K562 (cell line): ENCODE measurements around the gene BFSP2. TPM values are rescaled to one million over a fixed set of nuclear protein-coding genes. Genes with fewer than 3 reads are reported as not detected.

Source experiments
- ATAC-seq: fragments of 200-7000 bp; cut with Tn5 transposase; 3 replicates; pipeline ENCODE4 v1.9.1; 2020; ENCODE audit warnings: moderate library complexity
- BruUV-seq: library from RNA; stranded (reverse); fragments of 400-500 nt; replicated peaks from 2 replicates; lab custom pipeline; 2021; lab: Mats Ljungman, UMichigan
- CTCF ChIA-PET: fragments of 300-600 bp; formaldehyde crosslinking; extraction: SDS; loops from one replicate; lab custom pipeline; 2021; ENCODE audit warnings: low intra/inter-chr PET ratio; lab: Yijun Ruan, JAX
- POLR2A ChIA-PET: fragments of 300-600, 350-650 bp; sonication (Branson Sonifier 250); formaldehyde crosslinking; extraction: SDS; loops from one replicate; lab custom pipeline; 2021; ENCODE audit warnings: antibody characterized with exemption, inconsistent platforms; lab: Yijun Ruan, JAX
- DNase-seq, 4 experiments: peaks; one replicate each; pipeline versions ENCODE4 v3.0.0 to v3.0.0-alpha.2; 2011 to 2018; ENCODE audit warnings: low spot score in 3 of 4, mixed read lengths in 3 of 4; ENCODE audit errors: extremely low read depth in 1 of 4
- FAIRE-seq: peaks from 2 replicates; lab custom pipeline; 2011; peaks lifted over from hg19 to GRCh38; lab: Jason Lieb, UNC
- H2AFZ ChIP-seq: 2 replicates; pipeline ENCODE4 v1.6.0; 2011; ENCODE audit warnings: low read depth, low read length, control low read depth, inconsistent platforms
- H3K27ac ChIP-seq: fragments of 200-600 bp; 3 replicates; pipeline ENCODE4 v1.8.0; 2011; ENCODE audit warnings: low read depth, mild to moderate bottlenecking, control low read depth, inconsistent platforms, low read length, moderate library complexity, mixed read lengths; ENCODE audit errors: extremely low read depth
- H3K27me3 ChIP-seq, 2 experiments: fragments of 300-600 bp in 1 of 2; 2 replicates in 1 of 2; 3 replicates in 1 of 2; pipeline versions ENCODE4 v1.6.0 to v1.8.0; 2011; ENCODE audit warnings: inconsistent platforms in 2 of 2, low read length in 2 of 2, mild to moderate bottlenecking in 1 of 2, mixed read lengths in 1 of 2, moderate library complexity in 1 of 2; ENCODE audit not compliant: control insufficient read depth in 2 of 2, insufficient read depth in 2 of 2
- H3K36me3 ChIP-seq: fragments of 300-600 bp; 3 replicates; pipeline ENCODE4 v1.8.0; 2011; ENCODE audit warnings: mild to moderate bottlenecking, low read length, inconsistent platforms; ENCODE audit not compliant: control insufficient read depth, insufficient read depth
- H3K4me1 ChIP-seq, 2 experiments: fragments of 200-600 bp in 1 of 2; replicated peaks in 1 of 2; 2 replicates in 1 of 2; 3 replicates in 1 of 2; pipeline versions ENCODE4 v1.5.1 to v1.8.0; 2011; ENCODE audit warnings: inconsistent platforms in 2 of 2, low read length in 2 of 2, mild to moderate bottlenecking in 1 of 2, mixed read lengths in 1 of 2, moderate library complexity in 1 of 2; ENCODE audit not compliant: control insufficient read depth in 2 of 2, insufficient read depth in 2 of 2
- H3K4me2 ChIP-seq: 2 replicates; pipeline ENCODE4 v1.6.1; 2011; ENCODE audit warnings: low read length, control low read depth, inconsistent platforms, mixed read lengths; ENCODE audit not compliant: insufficient read depth
- H3K4me3 ChIP-seq: fragments of 200-600 bp; sonication (generic), shearing (Covaris generic); 2 replicates; pipeline ENCODE4 v1.5.1; 2016; ENCODE audit warnings: control low read depth, inconsistent platforms
- H3K79me2 ChIP-seq: fragments of 200-600 bp; 3 replicates; pipeline ENCODE4 v1.8.0; 2011; ENCODE audit warnings: low read length, inconsistent platforms; ENCODE audit not compliant: control insufficient read depth, insufficient read depth
- H3K9ac ChIP-seq, 2 experiments: 2 replicates each; pipeline versions ENCODE4 v1.6.0 to v1.6.1; 2011; ENCODE audit warnings: low read depth in 2 of 2, low read length in 2 of 2, control low read depth in 1 of 2, inconsistent platforms in 1 of 2, mild to moderate bottlenecking in 1 of 2, mixed read lengths in 1 of 2; ENCODE audit not compliant: insufficient read depth in 1 of 2
- H3K9me1 ChIP-seq: one replicate; pipeline ENCODE4 v1.6.0; 2011; ENCODE audit warnings: inconsistent platforms, mild to moderate bottlenecking, low read length, moderate library complexity; ENCODE audit not compliant: control insufficient read depth, insufficient read depth
- H3K9me3 ChIP-seq: replicated peaks from 2 replicates; pipeline ENCODE4 v1.5.1; 2011; ENCODE audit warnings: low read depth, low read length, inconsistent platforms; ENCODE audit not compliant: control insufficient read depth, insufficient read depth
- H4K20me1 ChIP-seq: replicated peaks from 2 replicates; pipeline ENCODE4 v1.6.1; 2011; ENCODE audit warnings: low read length, inconsistent platforms, mixed read lengths; ENCODE audit not compliant: control insufficient read depth, insufficient read depth
- BRD4 ChIP-seq: fragments of 200-600 bp; sonication (generic); IDR thresholded peaks from 2 replicates; pipeline ENCODE4 v1.6.1; 2017; ENCODE audit warnings: inconsistent platforms
- FOXJ3 ChIP-seq: sonication (generic); formaldehyde crosslinking; IDR thresholded peaks from 2 replicates; pipeline ENCODE4 v1.4.0; 2020; ENCODE audit warnings: mild to moderate bottlenecking, missing genetic modification reagents
- KLF13 ChIP-seq: fragments of 450-650 bp; IDR thresholded peaks from 2 replicates; pipeline ENCODE4 v1.6.1; 2016; ENCODE audit warnings: missing genetic modification characterization, low read depth, mild to moderate bottlenecking, missing compliant biosample characterization, moderate library complexity, borderline replicate concordance
- MNT ChIP-seq, 2 experiments: fragments of 450-650 bp; conservative IDR thresholded peaks; 2 replicates each; pipeline ENCODE4 v1.6.1; 2017; ENCODE audit warnings: mild to moderate bottlenecking in 2 of 2, moderate library complexity in 2 of 2
- NFE2 ChIP-seq: IDR thresholded peaks from 2 replicates; pipeline ENCODE4 v1.6.1; 2014; ENCODE audit warnings: antibody characterized with exemption, low read depth
- PHF20 ChIP-seq: fragments of 450-650 bp; IDR thresholded peaks from 2 replicates; pipeline ENCODE4 v1.6.1; 2018; ENCODE audit not compliant: partially characterized antibody
- PRMT5 ChIP-seq: sonication (generic); formaldehyde crosslinking; IDR thresholded peaks from 2 replicates; pipeline ENCODE4 v1.5.0; 2020; ENCODE audit warnings: missing genetic modification reagents
- RERE ChIP-seq: sonication (generic); formaldehyde crosslinking; IDR thresholded peaks from 2 replicates; pipeline ENCODE4 v1.8.0; 2023; ENCODE audit warnings: missing genetic modification reagents, mild to moderate bottlenecking, borderline replicate concordance
- ZNF511 ChIP-seq: sonication (generic); formaldehyde crosslinking; IDR thresholded peaks from 2 replicates; pipeline ENCODE4 v1.8.0; 2022; ENCODE audit warnings: mild to moderate bottlenecking, missing genetic modification reagents
- whole genome bisulfite sequencing: fragments of 100-300 bp; shearing (Covaris generic); methylation state at CpG from one replicate; pipeline ENCODE4 v1.1.6; 2016; ENCODE audit warnings: low coverage, mixed read lengths; ENCODE audit not compliant: insufficient coverage; ENCODE audit errors: missing lambda C conversion rate; 5-methylcytosine and 5-hydroxymethylcytosine counted together
- in situ Hi-C: fragments of 300-500 bp; cut with MboI; formaldehyde crosslinking; loops from 4 replicates; pipeline ENCODE4 v1.15.0; 2018; ENCODE audit warnings: inconsistent platforms, mixed read lengths
- intact Hi-C: fragments of 100-400 bp; cut with micrococcal nuclease; formaldehyde crosslinking; loops from 2 replicates; pipeline ENCODE4 v1.14.2; 2022
- polyA plus RNA-seq, 8 experiments: library from polyadenylated mRNA; depleted of rRNA in 4 of 8; stranded (reverse) in 5 of 8; unstranded in 3 of 8; fragments of >200 nt; fragmentation: Nextera tagmentation in 2 of 8; fragmentation: Illumina TruSeq in 1 of 8; extraction: Ambion mirVana in 2 of 8; extraction: Trizol in 1 of 8; gene quantifications; 2 replicates each; pipeline versions ENCODE4 v1.2.1 to v1.2.3, GENCODE V29; 2011 to 2014; ENCODE audit warnings: inconsistent platforms in 1 of 8, missing spikeins in 1 of 8
- total RNA-seq, 7 experiments: library from RNA; depleted of rRNA in 6 of 7; stranded (reverse); fragments of >200 nt in 6 of 7; fragmentation: Illumina TruSeq in 2 of 7; extraction: Trizol in 2 of 7; gene quantifications; 2 replicates each; pipeline versions ENCODE4 v1.2.1 to v1.2.3, GENCODE V29; 2011 to 2021; ENCODE audit warnings: low replicate concordance in 1 of 7

BFSP2 gene
- total and polyA plus RNA-seq, 9 of the 15 experiments (the other 6 are each of a cell fraction or from before 2014, with no cell fraction given), result not detected

- no peak for TF ChIP-seq PRMT5 (CRISPR knock-in tag)
- no peak for TF ChIP-seq KLF13 (tag)
These were observed 44.0 kb downstream of the BFSP2 start (continued) for GRCh38 chr3:133443649-133444422.

GRCh38 chr3:133444423-133444774 is 44.5 kb downstream of the BFSP2 start:
- Histone ChIP-seq H3K27me3 (peaks cover 0 to 4% of the 10 kb centered on the region in 2 experiments; a peak in 3 of 5 replicates), H3K79me2 (no peaks in the 10 kb centered on the region), H3K4me3 (no peak overlapping the region), H3K4me2 (no peak overlapping the region), H3K36me3 (no peaks in the 10 kb centered on the region), H4K20me1 (no peaks in the 10 kb centered on the region), H3K9ac (no peak overlapping the region), H3K27ac (no peak overlapping the region), H3K9me3 (no peaks in the 10 kb centered on the region), H3K9me1 (no peaks in the 10 kb centered on the region), H2AFZ (no peak overlapping the region), H3K4me1 (no peaks in the 10 kb centered on the region)
- ATAC-seq, result no peak
- POLR2A ChIA-PET, result no interaction called here
- intact Hi-C loops, result no loop called here
- DNase-seq, result no peak
- in situ Hi-C loops, result no loop called here
- BruUV-seq, result no TSS peak
- no peak for FAIRE-seq
- CTCF ChIA-PET, result no interaction called here
- 4% methylated on average over 4 of the region's 4 CpGs for WGBS
- no peak for TF ChIP-seq PHF20
- no peak for TF ChIP-seq RERE (CRISPR knock-in tag)
- no peak for TF ChIP-seq ZNF511 (CRISPR knock-in tag)
- TF ChIP-seq BRD4, result no peak
- no peak for TF ChIP-seq FOXJ3
- no peak for TF ChIP-seq NFE2
- no peak for TF ChIP-seq MNT (conservative IDR thresholded peaks at IDR 0.05)
